HL-60 (cell line): Measurements from ENCODE around the gene ANKRD28.

Source experiments
- REST ChIP-seq: IDR thresholded peaks from 2 replicates; pipeline ENCODE4 v1.6.1; 2012; ENCODE audit warnings: low read depth; ENCODE audit not compliant: insufficient replicate concordance
- TF ChIP-seq, protein P1 (sequence below): IDR thresholded peaks from one replicate; pipeline ENCODE4 v1.5.1; 2011; ENCODE audit warnings: low read length, control low read depth, inconsistent platforms; ENCODE audit not compliant: insufficient read depth

- TF ChIP-seq, protein P1, sequence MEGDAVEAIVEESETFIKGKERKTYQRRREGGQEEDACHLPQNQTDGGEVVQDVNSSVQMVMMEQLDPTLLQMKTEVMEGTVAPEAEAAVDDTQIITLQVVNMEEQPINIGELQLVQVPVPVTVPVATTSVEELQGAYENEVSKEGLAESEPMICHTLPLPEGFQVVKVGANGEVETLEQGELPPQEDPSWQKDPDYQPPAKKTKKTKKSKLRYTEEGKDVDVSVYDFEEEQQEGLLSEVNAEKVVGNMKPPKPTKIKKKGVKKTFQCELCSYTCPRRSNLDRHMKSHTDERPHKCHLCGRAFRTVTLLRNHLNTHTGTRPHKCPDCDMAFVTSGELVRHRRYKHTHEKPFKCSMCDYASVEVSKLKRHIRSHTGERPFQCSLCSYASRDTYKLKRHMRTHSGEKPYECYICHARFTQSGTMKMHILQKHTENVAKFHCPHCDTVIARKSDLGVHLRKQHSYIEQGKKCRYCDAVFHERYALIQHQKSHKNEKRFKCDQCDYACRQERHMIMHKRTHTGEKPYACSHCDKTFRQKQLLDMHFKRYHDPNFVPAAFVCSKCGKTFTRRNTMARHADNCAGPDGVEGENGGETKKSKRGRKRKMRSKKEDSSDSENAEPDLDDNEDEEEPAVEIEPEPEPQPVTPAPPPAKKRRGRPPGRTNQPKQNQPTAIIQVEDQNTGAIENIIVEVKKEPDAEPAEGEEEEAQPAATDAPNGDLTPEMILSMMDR, result no peak
- no peak for TF ChIP-seq REST
Observed at GRCh38 chr3:15657016-15657415, 140.8 kb downstream of the ANKRD28 start.
